H9 (cell line): ENCODE data around the gene PDZK1. TPM values are rescaled to one million over a fixed set of nuclear protein-coding genes. Genes with fewer than 3 reads are reported as not detected.

Experiments
- DNase-seq: peaks from one replicate; pipeline ENCODE4 v3.0.0-alpha.2; 2017
- H2AFZ ChIP-seq: one replicate; pipeline ENCODE4 v1.6.1; 2013; ENCODE audit warnings: mild to moderate bottlenecking, low read length, control low read depth, moderate library complexity
- H2AK5ac ChIP-seq: 2 replicates; pipeline ENCODE4 v1.6.1; 2013; ENCODE audit warnings: low read length, control low read depth, mixed read lengths; ENCODE audit not compliant: insufficient read length
- H2BK120ac ChIP-seq: one replicate; pipeline ENCODE4 v1.6.1; 2013; ENCODE audit warnings: low read depth, mild to moderate bottlenecking, low read length, control low read depth, inconsistent platforms; ENCODE audit not compliant: poor library complexity, severe bottlenecking
- H2BK12ac ChIP-seq: 2 replicates; pipeline ENCODE4 v1.6.1; 2013; ENCODE audit warnings: low read length, control low read depth, mixed read lengths, low read depth; ENCODE audit not compliant: insufficient read length
- H2BK15ac ChIP-seq: 2 replicates; pipeline ENCODE4 v1.6.1; 2013; ENCODE audit warnings: low read depth, low read length, control low read depth
- H2BK20ac ChIP-seq: one replicate; pipeline ENCODE4 v1.6.1; 2013; ENCODE audit warnings: low read depth, mild to moderate bottlenecking, low read length, control low read depth, inconsistent platforms; ENCODE audit not compliant: poor library complexity, severe bottlenecking
- H2BK5ac ChIP-seq: 2 replicates; pipeline ENCODE4 v1.6.1; 2013; ENCODE audit warnings: low read length, control low read depth, mixed read lengths; ENCODE audit not compliant: insufficient read length
- H3K14ac ChIP-seq: 2 replicates; pipeline ENCODE4 v1.6.1; 2013; ENCODE audit warnings: low read length, control low read depth; ENCODE audit not compliant: insufficient read depth
- H3K18ac ChIP-seq: 2 replicates; pipeline ENCODE4 v1.6.1; 2013; ENCODE audit warnings: low read depth, mild to moderate bottlenecking, mixed read lengths, low read length, control low read depth; ENCODE audit not compliant: insufficient read length
- H3K23ac ChIP-seq: 2 replicates; pipeline ENCODE4 v1.6.1; 2013; ENCODE audit warnings: low read length, control low read depth, mixed read lengths, low read depth; ENCODE audit not compliant: insufficient read length
- H3K23me2 ChIP-seq: 2 replicates; pipeline ENCODE4 v1.6.1; 2013; ENCODE audit warnings: low read depth, mild to moderate bottlenecking, mixed read lengths, low read length, control low read depth; ENCODE audit not compliant: insufficient read length, poor library complexity, severe bottlenecking
- H3K27ac ChIP-seq: 2 replicates; pipeline ENCODE4 v1.5.1; 2013; ENCODE audit warnings: low read length, control low read depth, mixed read lengths, low read depth; ENCODE audit not compliant: insufficient read length
- H3K27me3 ChIP-seq: 2 replicates; pipeline ENCODE4 v1.6.1; 2013; ENCODE audit warnings: low read length, control low read depth, inconsistent platforms; ENCODE audit not compliant: insufficient read depth
- H3K4ac ChIP-seq: 2 replicates; pipeline ENCODE4 v1.6.1; 2013; ENCODE audit warnings: low read depth, mild to moderate bottlenecking, control low read depth, inconsistent platforms, low read length, moderate library complexity
- H3K4me1 ChIP-seq: 2 replicates; pipeline ENCODE4 v1.6.1; 2013; ENCODE audit warnings: low read length, control low read depth, inconsistent platforms; ENCODE audit not compliant: insufficient read depth
- H3K4me2 ChIP-seq: 2 replicates; pipeline ENCODE4 v1.6.1; 2013; ENCODE audit warnings: low read length, control low read depth, mixed read lengths; ENCODE audit not compliant: insufficient read length, insufficient read depth
- H3K56ac ChIP-seq: 2 replicates; pipeline ENCODE4 v1.6.1; 2013; ENCODE audit warnings: low read depth, mild to moderate bottlenecking, mixed read lengths, low read length, control low read depth; ENCODE audit not compliant: insufficient read length
- H3K79me1 ChIP-seq: 2 replicates; pipeline ENCODE4 v1.6.1; 2013; ENCODE audit warnings: low read depth, mild to moderate bottlenecking, moderate library complexity, low read length, control low read depth, inconsistent platforms; ENCODE audit not compliant: insufficient read depth, poor library complexity, severe bottlenecking
- H3K79me2 ChIP-seq: 2 replicates; pipeline ENCODE4 v1.6.1; 2013; ENCODE audit warnings: low read length, control low read depth, inconsistent platforms; ENCODE audit not compliant: insufficient read depth
- H3K9ac ChIP-seq: 2 replicates; pipeline ENCODE4 v1.6.1; 2013; ENCODE audit warnings: low read length, control low read depth, mixed read lengths; ENCODE audit not compliant: insufficient read length; ENCODE audit errors: extremely low read depth
- H3K9me3 ChIP-seq: one replicate; pipeline ENCODE4 v1.6.1; 2013; ENCODE audit warnings: low read depth, low read length, inconsistent platforms; ENCODE audit not compliant: control insufficient read depth
- H3T11ph ChIP-seq: one replicate; pipeline ENCODE4 v1.6.1; 2013; ENCODE audit warnings: mild to moderate bottlenecking, low read length, control low read depth, inconsistent platforms
- H4K20me1 ChIP-seq: one replicate; pipeline ENCODE4 v1.6.1; 2013; ENCODE audit not compliant: control insufficient read depth, insufficient read length, insufficient read depth
- H4K5ac ChIP-seq: 2 replicates; pipeline ENCODE4 v1.6.1; 2013; ENCODE audit warnings: low read depth, mild to moderate bottlenecking, mixed read lengths, low read length, control low read depth; ENCODE audit not compliant: insufficient read length
- H4K8ac ChIP-seq: replicated peaks from 2 replicates; pipeline ENCODE4 v1.6.1; 2013; ENCODE audit warnings: low read length, control low read depth, mixed read lengths, low read depth; ENCODE audit not compliant: insufficient read length
- H4K91ac ChIP-seq: 2 replicates; pipeline ENCODE4 v1.6.1; 2013; ENCODE audit warnings: low read depth, mild to moderate bottlenecking, moderate library complexity, mixed read lengths, low read length, control low read depth; ENCODE audit not compliant: insufficient read length
- H3K27ac Mint-ChIP-seq, 3 experiments: 2 replicates in 2 of 3; 3 replicates in 1 of 3; pipeline ENCODE4 v1.8.0; 2020 to 2021; ENCODE audit warnings: mixed read lengths in 3 of 3, mild to moderate bottlenecking in 1 of 3, moderate library complexity in 1 of 3
- H3K27me3 Mint-ChIP-seq: 2 replicates; pipeline ENCODE4 v1.8.0; 2021; ENCODE audit warnings: low read depth, mild to moderate bottlenecking, moderate library complexity, mixed read lengths
- H3K36me3 Mint-ChIP-seq, 3 experiments: 2 replicates in 2 of 3; 3 replicates in 1 of 3; pipeline ENCODE4 v1.8.0; 2020 to 2021; ENCODE audit warnings: low read depth in 3 of 3, mixed read lengths in 3 of 3; ENCODE audit not compliant: insufficient read depth in 1 of 3
- H3K4me1 Mint-ChIP-seq, 2 experiments: 2 replicates each; pipeline ENCODE4 v1.8.0; 2020; ENCODE audit warnings: mixed read lengths in 2 of 2
- H3K4me3 Mint-ChIP-seq, 2 experiments: 2 replicates in 1 of 2; 3 replicates in 1 of 2; pipeline ENCODE4 v1.8.0; 2020 to 2021; ENCODE audit warnings: mild to moderate bottlenecking in 2 of 2, mixed read lengths in 2 of 2, moderate library complexity in 1 of 2
- H3K9me3 Mint-ChIP-seq, 2 experiments: 2 replicates in 1 of 2; 3 replicates in 1 of 2; pipeline ENCODE4 v1.8.0; 2020; ENCODE audit warnings: mild to moderate bottlenecking in 2 of 2, mixed read lengths in 2 of 2, moderate library complexity in 1 of 2
- CTCF ChIP-seq: fragments of 200-600 bp; sonication (generic); conservative IDR thresholded peaks from 3 replicates; pipeline ENCODE4 v1.8.0; 2021; ENCODE audit warnings: antibody characterized with exemption, mild to moderate bottlenecking
- WGBS: extraction: QIAGEN DNeasy Blood & Tissue Kit; methylation state at CpG from one replicate; pipeline ENCODE4 v1.1.7; 2013; ENCODE audit warnings: missing lambda C conversion rate, low lambda C conversion rate, mixed read lengths; ENCODE audit not compliant: insufficient read length; ENCODE audit errors: extremely low coverage; 5-methylcytosine and 5-hydroxymethylcytosine counted together
- total RNA-seq: library from RNA; stranded (reverse); gene quantifications from 2 replicates; pipeline ENCODE4 v1.2.1, GENCODE V29; 2021

PDZK1 gene
- total RNA-seq, 1 experiment from 2014 or later = not detected

- H2BK15ac ChIP-seq = no peak overlapping the region
- H3K14ac ChIP-seq = no peak overlapping the region
- no peaks in the 10 kb centered on the region for H3K27me3 ChIP-seq
- Mint-ChIP-seq H3K4me1 (peaks cover 15 to 20% of the 10 kb centered on the region in 2 experiments), H3K36me3 (no peaks in the 10 kb centered on the region), H3K9me3 (no peaks in the 10 kb centered on the region), H3K27ac (no peak overlapping the region), H3K27me3 (no peaks in the 10 kb centered on the region; the same call in 1 of the 2 replicates), H3K4me3 (no peak overlapping the region)
- TF ChIP-seq CTCF = no peak
- no peak overlapping the region for H2BK12ac ChIP-seq
- H2BK120ac ChIP-seq = no peak overlapping the region
- no peak overlapping the region for H2AFZ ChIP-seq
- H3K9ac ChIP-seq = no peak overlapping the region
- H4K5ac ChIP-seq = no peak overlapping the region
- H2BK20ac ChIP-seq = no peak overlapping the region
- no peak overlapping the region for H3K27ac ChIP-seq
- H4K91ac ChIP-seq = no peak overlapping the region
- H3K4me2 ChIP-seq = no peak overlapping the region
- H2BK5ac ChIP-seq = no peak overlapping the region
- H3K4ac ChIP-seq = no peak overlapping the region
- H3T11ph ChIP-seq = no peak overlapping the region
- WGBS = no CpG with 5 or more reads among the region's 4 CpGs
- H3K23ac ChIP-seq = no peak overlapping the region
- DNase-seq = no peak
- H3K79me2 ChIP-seq = no peaks in the 10 kb centered on the region
- no peaks in the 10 kb centered on the region for H3K23me2 ChIP-seq
- no peaks in the 10 kb centered on the region for H4K20me1 ChIP-seq
- H3K4me1 ChIP-seq = no peaks in the 10 kb centered on the region; the same call in 1 of the 2 replicates
- H4K8ac ChIP-seq = no peak overlapping the region
- no peaks in the 10 kb centered on the region for H3K9me3 ChIP-seq
- H3K18ac ChIP-seq = no peak overlapping the region
- no peak overlapping the region for H2AK5ac ChIP-seq
- H3K56ac ChIP-seq = no peak overlapping the region
- no peaks in the 10 kb centered on the region for H3K79me1 ChIP-seq
These were observed 23.3 kb upstream of the PDZK1 start for GRCh38 chr1:145730467-145730866.
